Activated CD8-positive, alpha-beta memory T cell treated with anti-CD3 and anti-CD28 coated beads, Interleukin-2, amount 50 U/mL, for 48 hours (primary cell): Measurements from ENCODE around the gene CCDC50.

Experiments used
- DNase-seq: peaks from one replicate; pipeline ENCODE4 v3.0.0-alpha.2; 2020

Gene CCDC50

GRCh38 chr3:191381303-191381702 lies 52.1 kb downstream of the CCDC50 start:
- no peak for DNase-seq

GRCh38 chr3:191382661-191383060 lies 53.5 kb downstream of the CCDC50 start:
- no peak for DNase-seq

GRCh38 chr3:191383124-191383523 lies 53.9 kb downstream of the CCDC50 start:
- no peak for DNase-seq

- no peak for DNase-seq
Measured at GRCh38 chr3:191385101-191385500, 55.9 kb downstream of the CCDC50 start.

DNA sequence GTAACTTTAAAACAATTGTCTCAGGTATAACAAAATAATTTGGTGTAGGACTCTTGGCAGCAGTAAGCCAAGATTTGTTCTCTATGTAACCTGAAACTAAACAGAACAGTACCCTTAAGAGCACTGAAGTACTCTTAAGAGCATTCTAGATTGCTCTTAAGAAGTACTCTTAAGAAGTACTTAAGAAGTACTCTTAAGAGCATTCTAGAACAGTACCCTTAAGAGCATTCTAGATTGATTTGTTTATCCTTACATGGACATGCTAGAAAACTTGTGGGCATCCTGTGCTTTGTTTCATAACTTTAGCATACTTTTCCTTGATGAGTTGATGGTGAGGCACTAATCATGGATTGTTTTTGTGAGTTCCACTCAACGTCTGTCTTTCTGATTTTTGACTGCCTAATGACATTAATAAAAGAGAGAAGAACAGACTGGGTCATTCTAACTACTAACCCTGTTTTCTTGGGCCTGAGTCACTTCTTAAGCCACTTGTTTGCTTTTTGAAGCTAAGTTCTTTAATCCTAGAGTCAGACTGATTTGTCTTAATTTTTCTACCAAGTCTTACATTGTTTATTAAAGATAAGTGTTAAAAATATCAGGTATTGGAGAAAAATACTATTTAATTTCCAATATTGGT lies 58.4 kb downstream of the CCDC50 start:
- DNase-seq, result no peak

DNA sequence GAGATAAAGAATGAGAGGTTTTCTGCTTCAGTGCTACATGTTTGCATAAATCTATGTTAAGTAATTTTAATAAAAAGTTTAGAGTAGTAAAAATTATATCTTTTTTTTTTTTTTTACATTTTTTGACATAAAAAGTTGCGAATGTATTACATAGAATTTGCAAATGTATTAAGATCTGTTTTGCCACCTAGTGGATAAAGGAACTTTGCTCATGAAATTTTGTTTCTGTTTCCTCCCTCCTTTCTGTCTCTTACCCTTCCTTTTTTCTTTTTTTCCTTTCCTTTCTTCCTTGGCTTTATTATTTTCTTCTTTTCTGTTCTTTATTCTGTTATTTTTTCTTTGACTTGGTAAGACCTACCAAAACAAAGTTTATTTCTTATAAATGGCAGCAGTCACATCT lies 59.6 kb downstream of the CCDC50 start:
- DNase-seq, result no peak

GRCh38 chr3:191390580-191390979 lies 61.4 kb downstream of the CCDC50 start:
- no peak for DNase-seq

GRCh38 chr3:191391861-191392808 lies 62.9 kb downstream of the CCDC50 start:
- no peak for DNase-seq

GRCh38 chr3:191393146-191393545 lies 64.0 kb downstream of the CCDC50 start:
- DNase-seq, result no peak

- DNase-seq, result no peak
Measured at GRCh38 chr3:191397771-191398170, 68.6 kb downstream of the CCDC50 start.

DNA sequence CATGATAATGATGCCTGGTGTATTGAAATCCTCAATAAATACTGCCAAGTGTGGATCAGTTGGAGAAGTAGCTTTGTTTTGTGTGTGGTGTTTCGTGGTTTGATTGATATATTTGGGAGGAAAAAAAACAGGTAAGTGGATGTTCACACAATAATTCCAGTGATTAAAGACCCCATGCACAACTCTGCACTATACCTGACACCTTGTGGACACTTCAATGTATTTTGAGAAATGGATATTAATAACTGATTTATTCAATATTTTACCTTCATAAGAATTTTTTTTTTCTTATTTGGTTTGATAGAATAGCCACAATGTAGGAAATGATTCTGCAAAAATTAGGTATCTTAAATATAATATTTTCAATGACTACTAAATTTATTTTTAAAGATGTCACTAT lies 69.4 kb downstream of the CCDC50 start:
- no peak for DNase-seq

GRCh38 chr3:191399918-191400317 lies 70.7 kb downstream of the CCDC50 start:
- DNase-seq, result no peak

- DNase-seq, result no peak
Measured at GRCh38 chr3:191401775-191402357, 72.7 kb downstream of the CCDC50 start.

GRCh38 chr3:191409791-191410359 lies 80.7 kb downstream of the CCDC50 start:
- DNase-seq, result no peak

- DNase-seq, result no peak
Measured at GRCh38 chr3:191412759-191413158, 83.6 kb downstream of the CCDC50 start.

- DNase-seq, result no peak
Measured at GRCh38 chr3:191414286-191414685, 85.1 kb downstream of the CCDC50 start.

DNA sequence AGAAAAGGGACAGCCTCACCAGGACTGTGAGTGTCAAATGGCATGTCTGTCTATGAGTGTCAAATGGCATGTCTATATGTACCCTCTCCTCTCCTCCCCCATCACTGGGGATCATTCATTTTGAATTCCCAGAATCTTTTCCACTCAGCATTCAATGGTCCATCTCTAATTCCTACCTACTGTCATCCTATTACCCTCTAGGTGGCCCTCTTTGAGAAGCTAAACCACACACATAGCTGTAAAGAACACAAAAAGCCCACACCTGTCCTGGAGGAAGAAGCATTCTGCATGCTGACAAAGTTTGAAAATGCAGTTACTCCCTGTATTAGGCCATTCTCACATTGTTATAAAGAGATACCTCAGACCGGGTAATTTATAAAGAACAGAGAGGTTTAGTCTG lies 85.5 kb downstream of the CCDC50 start:
- no peak for DNase-seq

DNA sequence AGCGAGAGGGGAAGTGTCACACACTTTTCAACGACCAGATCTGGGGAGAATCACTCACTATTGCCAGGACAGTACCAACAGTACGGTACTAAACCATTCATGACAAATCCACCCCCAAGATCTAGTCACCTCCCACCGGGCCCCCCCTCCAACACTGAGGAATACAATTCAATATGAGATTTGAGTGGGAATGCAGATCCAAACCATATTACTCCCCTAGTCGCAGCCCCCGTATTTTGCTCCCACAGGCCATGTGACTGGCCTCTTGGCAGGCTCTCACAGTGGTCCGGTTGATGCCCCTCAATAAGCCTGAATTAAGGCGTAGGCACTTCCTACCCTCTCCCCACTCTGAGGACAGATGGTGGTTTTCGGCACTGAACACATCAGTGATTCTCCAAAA lies 86.4 kb downstream of the CCDC50 start:
- no peak for DNase-seq

DNA sequence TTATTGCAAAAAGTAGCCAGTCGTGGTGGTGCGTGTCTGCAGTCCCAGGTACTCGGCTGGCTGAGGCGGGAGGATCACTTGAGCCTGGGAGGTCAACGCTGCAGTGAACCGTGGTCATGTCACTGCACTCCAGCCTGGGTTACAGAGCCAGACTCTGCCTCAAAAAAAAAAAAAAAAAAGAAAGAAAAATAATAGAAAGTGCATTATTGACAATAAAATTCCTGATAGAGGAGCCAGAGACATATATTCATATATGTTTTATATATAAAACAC lies 88.2 kb downstream of the CCDC50 start:
- DNase-seq, result no peak

GRCh38 chr3:191420771-191421170 lies 91.6 kb downstream of the CCDC50 start:
- no peak for DNase-seq

DNA sequence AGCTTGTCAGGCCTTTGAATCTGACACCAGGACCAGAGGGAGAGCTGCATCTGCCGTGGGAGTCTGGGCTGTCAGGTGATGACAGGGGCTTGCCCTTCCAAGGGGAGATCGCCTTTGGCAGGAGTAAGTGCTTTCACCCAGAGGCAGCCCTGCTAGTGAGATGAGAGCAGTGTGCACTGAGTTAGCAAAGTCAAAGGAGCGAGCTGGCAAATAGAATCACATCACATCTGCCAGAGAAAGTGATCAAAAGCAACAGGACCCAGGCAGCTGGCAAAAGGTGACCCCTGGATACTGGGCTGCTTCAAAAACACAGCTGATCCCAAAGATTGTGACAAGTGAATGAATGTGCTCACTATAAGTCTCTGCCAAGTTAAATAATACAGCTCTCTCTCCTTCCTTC lies 95.7 kb downstream of the CCDC50 start:
- no peak for DNase-seq

DNA sequence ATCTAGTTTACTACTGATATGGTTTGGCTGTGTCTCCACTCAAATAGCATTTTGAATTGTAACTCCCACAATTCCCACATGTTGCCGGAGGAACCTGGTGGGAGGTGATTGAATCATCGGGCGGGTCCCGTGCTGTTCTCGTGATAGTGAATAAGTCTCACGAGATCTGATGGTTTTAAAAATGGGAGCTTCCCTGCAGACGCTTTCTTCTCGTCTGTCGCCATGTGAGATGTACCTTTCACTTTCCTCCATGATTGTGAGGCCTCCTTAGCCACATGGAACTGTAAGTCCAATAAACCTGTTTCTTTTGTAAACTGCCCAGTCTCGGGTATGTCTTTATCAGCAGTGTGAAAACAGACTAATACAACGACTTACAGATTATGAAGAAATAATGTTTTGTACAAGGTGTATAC lies 96.1 kb downstream of the CCDC50 start:
- no peak for DNase-seq

GRCh38 chr3:191426311-191426710 lies 97.1 kb downstream of the CCDC50 start:
- no peak for DNase-seq

DNA sequence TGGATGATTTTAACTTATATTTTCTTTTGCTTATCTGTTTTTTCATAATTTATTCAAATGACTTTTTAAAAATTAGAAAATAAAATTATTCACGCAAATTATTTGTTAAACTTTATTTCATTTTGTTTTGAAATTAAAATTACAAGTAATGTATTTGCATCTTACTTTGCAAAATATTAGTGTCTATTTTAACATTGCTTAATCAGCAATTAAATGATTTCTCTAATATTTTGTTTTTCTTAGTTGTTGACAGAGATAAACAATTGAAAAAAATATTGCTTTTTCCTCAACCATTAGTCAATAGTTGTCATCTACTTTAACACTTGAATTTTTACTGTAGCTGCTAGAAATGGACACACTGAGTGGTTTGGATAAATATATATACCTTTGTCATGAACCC lies 99.0 kb downstream of the CCDC50 start:
- no peak for DNase-seq
